H1 (cell line): ENCODE data around the gene OR6M1. TPM values are rescaled to one million over a fixed set of nuclear protein-coding genes. Genes with fewer than 3 reads are reported as not detected.

ENCODE experiments used
- CHD2 ChIP-seq: IDR thresholded peaks from 2 replicates; pipeline ENCODE4 v1.6.1; 2012; ENCODE audit warnings: low read length, improper control_type of control experiment
- CHD7 ChIP-seq: fragments of 300-600 bp; sonication (generic); IDR thresholded peaks from 2 replicates; pipeline ENCODE4 v1.7.1; 2012; ENCODE audit warnings: low read length, moderate library complexity, mild to moderate bottlenecking, inconsistent platforms; ENCODE audit not compliant: insufficient replicate concordance
- CTBP2 ChIP-seq: IDR thresholded peaks from 2 replicates; pipeline ENCODE4 v1.7.0; 2011; ENCODE audit warnings: borderline replicate concordance, mild to moderate bottlenecking, moderate library complexity, mixed read lengths, low read length; ENCODE audit not compliant: insufficient read depth, insufficient read length
- HDAC2 ChIP-seq, 2 experiments: fragments of 300-600 bp in 1 of 2; sonication (generic) in 1 of 2; IDR thresholded peaks; 2 replicates each; pipeline ENCODE4 v1.6.1; 2011 to 2012; ENCODE audit warnings: low read depth in 2 of 2, low read length in 2 of 2, mild to moderate bottlenecking in 2 of 2, moderate library complexity in 2 of 2, borderline replicate concordance in 1 of 2, inconsistent platforms in 1 of 2
- RFX5 ChIP-seq: IDR thresholded peaks from 2 replicates; pipeline ENCODE4 v1.6.1; 2011; ENCODE audit warnings: low read depth, low read length, improper control_type of control experiment, borderline replicate concordance
- polyA plus RNA-seq, 7 experiments: library from polyadenylated mRNA; depleted of rRNA in 3 of 7; stranded (reverse) in 5 of 7; unstranded in 2 of 7; fragments of >200 nt in 5 of 7; fragments of 200-250 nt in 2 of 7; gene quantifications; 1 replicate in 5 of 7; 2 replicates in 1 of 7; 4 replicates in 1 of 7; pipeline versions ENCODE4 v1.2.1 to v1.2.3, GENCODE V29; 2011 to 2013; ENCODE audit warnings: missing spikeins in 2 of 7, mixed read lengths in 2 of 7
- total RNA-seq: library from RNA; stranded (reverse); fragmentation: NEBNext Ultra II Directional; extraction: Animal tissue kit (Norgen Biotek cat#: 25700); gene quantifications from 2 replicates; pipeline ENCODE4 v1.2.1, GENCODE V29; 2021

Gene OR6M1
- total and polyA plus RNA-seq, 2 of the 8 experiments (the other 6 are each of a cell fraction or from before 2014, with no cell fraction given), result not detected

- no peak for TF ChIP-seq CHD7
- TF ChIP-seq CTBP2, result no peak
- no peak for TF ChIP-seq HDAC2 (IDR thresholded peaks at IDR 0.05; ENCODE audit: borderline replicate concordance in 1 of 2, low read depth in 2 of 2, low read length in 2 of 2)
- no peak for TF ChIP-seq RFX5
- no peak for TF ChIP-seq CHD2
Observed at GRCh38 chr11:123783536-123783935, 22.6 kb downstream of the OR6M1 start (continued).
